SK-N-SH (cell line): ENCODE data around the gene NDUFS8. TPM values are rescaled to one million over a fixed set of nuclear protein-coding genes. Genes with fewer than 3 reads are reported as not detected.

Experiments
- CTCF ChIA-PET: fragments of 300-600, 350-600 bp; formaldehyde crosslinking; extraction: SDS; loops from one replicate; lab custom pipeline; 2021; lab: Yijun Ruan, JAX
- POLR2A ChIA-PET: fragments of 350-600 bp; sonication (Branson Sonifier 250); formaldehyde crosslinking; extraction: SDS; loops from one replicate; lab custom pipeline; 2020; ENCODE audit warnings: antibody characterized with exemption, inconsistent platforms; lab: Yijun Ruan, JAX
- DNase-seq: peaks from one replicate; pipeline ENCODE4 v3.0.0; 2012
- H2AFZ ChIP-seq: fragments of 200-600 bp; sonication (generic); 2 replicates; pipeline ENCODE4 v1.8.1; 2016; ENCODE audit warnings: antibody characterized with exemption, mild to moderate bottlenecking, low read depth
- H3F3A ChIP-seq: fragments of 200-600 bp; sonication (generic); replicated peaks from 2 replicates; pipeline ENCODE3; 2016; ENCODE audit warnings: antibody characterized with exemption, mild to moderate bottlenecking; ENCODE audit not compliant: insufficient read depth
- H3K27ac ChIP-seq, 2 experiments: fragments of 200-500 bp in 1 of 2; fragments of 200-600 bp in 1 of 2; sonication (Bioruptor generic) in 1 of 2; sonication (generic), shearing (Covaris generic) in 1 of 2; 2 replicates each; pipeline versions ENCODE4 v1.5.1 to v1.6.1; 2014 to 2016; ENCODE audit warnings: low read depth in 2 of 2, inconsistent platforms in 1 of 2, low read length in 1 of 2, mild to moderate bottlenecking in 1 of 2, mixed read lengths in 1 of 2
- H3K27me3 ChIP-seq: fragments of 200-600 bp; sonication (generic), shearing (Covaris generic); 2 replicates; pipeline ENCODE4 v1.6.1; 2016; ENCODE audit warnings: mixed run types; ENCODE audit not compliant: insufficient read depth
- H3K36me3 ChIP-seq, 2 experiments: fragments of 200-500 bp in 1 of 2; fragments of 200-600 bp in 1 of 2; sonication (Bioruptor generic) in 1 of 2; sonication (generic) in 1 of 2; replicated peaks in 1 of 2; 2 replicates each; pipeline versions ENCODE3 to v1.5.1; 2014 to 2016; ENCODE audit warnings: low read length in 1 of 2, mild to moderate bottlenecking in 1 of 2; ENCODE audit not compliant: insufficient read depth in 2 of 2, control insufficient read depth in 1 of 2
- H3K4me1 ChIP-seq, 2 experiments: fragments of 200-500 bp in 1 of 2; fragments of 200-600 bp in 1 of 2; sonication (Bioruptor generic) in 1 of 2; sonication (generic), shearing (Covaris generic) in 1 of 2; 2 replicates each; pipeline versions ENCODE4 v1.5.1 to v1.6.1; 2014 to 2016; ENCODE audit warnings: low read depth in 1 of 2, low read length in 1 of 2, mixed run types in 1 of 2; ENCODE audit not compliant: insufficient read depth in 2 of 2, control insufficient read depth in 1 of 2
- H3K4me2 ChIP-seq: fragments of 200-600 bp; sonication (generic), shearing (Covaris generic); 2 replicates; pipeline ENCODE4 v1.6.1; 2017; ENCODE audit warnings: mixed run types
- H3K4me3 ChIP-seq, 2 experiments: fragments of 200-500 bp in 1 of 2; fragments of 200-600 bp in 1 of 2; sonication (Bioruptor generic) in 1 of 2; sonication (generic), shearing (Covaris generic) in 1 of 2; 2 replicates each; pipeline versions ENCODE4 v1.5.1 to v1.8.1; 2014 to 2016; ENCODE audit warnings: low read depth in 2 of 2, inconsistent platforms in 1 of 2, low read length in 1 of 2, mild to moderate bottlenecking in 1 of 2, mixed read lengths in 1 of 2, moderate library complexity in 1 of 2
- H3K79me2 ChIP-seq: fragments of 200-600 bp; sonication (generic); 2 replicates; pipeline ENCODE4 v1.8.1; 2017; ENCODE audit warnings: mild to moderate bottlenecking; ENCODE audit not compliant: insufficient read depth
- H3K9ac ChIP-seq: fragments of 200-600 bp; sonication (generic); 2 replicates; pipeline ENCODE4 v1.6.1; 2017; ENCODE audit warnings: mixed run types
- H3K9me2 ChIP-seq: fragments of 200-600 bp; sonication (generic); 2 replicates; pipeline ENCODE4 v1.6.1; 2017; ENCODE audit warnings: mixed run types
- H3K9me3 ChIP-seq: fragments of 200-600 bp; sonication (generic); 2 replicates; pipeline ENCODE4 v1.6.1; 2017; ENCODE audit warnings: mixed run types, mild to moderate bottlenecking, moderate library complexity
- H4K20me1 ChIP-seq: fragments of 200-600 bp; sonication (generic); 2 replicates; pipeline ENCODE4 v1.6.1; 2017; ENCODE audit warnings: mild to moderate bottlenecking, mixed run types; ENCODE audit not compliant: insufficient read depth
- CHD2 ChIP-seq: fragments of 150-350 bp; IDR thresholded peaks from 2 replicates; pipeline ENCODE4 v1.6.1; 2018; ENCODE audit warnings: low read length; ENCODE audit not compliant: partially characterized antibody
- CTCF ChIP-seq: fragments of 200-600 bp; sonication (generic); IDR thresholded peaks from 2 replicates; pipeline ENCODE4 v1.6.1; 2017; ENCODE audit warnings: antibody characterized with exemption, mild to moderate bottlenecking, moderate library complexity
- ELF1 ChIP-seq: IDR thresholded peaks from 2 replicates; pipeline ENCODE4 v1.4.0; 2012
- EZH2phosphoT487 ChIP-seq: fragments of 200-600 bp; sonication (generic); IDR thresholded peaks from 2 replicates; pipeline ENCODE4 v1.6.1; 2017; ENCODE audit warnings: low read depth, mixed run types, mild to moderate bottlenecking, antibody characterized with exemption, moderate library complexity, borderline replicate concordance
- FOXJ3 ChIP-seq: sonication (generic); formaldehyde crosslinking; IDR thresholded peaks from 2 replicates; pipeline ENCODE4 v1.5.1; 2020; ENCODE audit warnings: mild to moderate bottlenecking, missing genetic modification reagents
- FOXM1 ChIP-seq: IDR thresholded peaks from 2 replicates; pipeline ENCODE4 v1.4.0; 2012; ENCODE audit warnings: low read depth, mild to moderate bottlenecking
- GATA2 ChIP-seq: sonication (generic); formaldehyde crosslinking; IDR thresholded peaks from 2 replicates; pipeline ENCODE4 v1.5.0; 2020; ENCODE audit warnings: mild to moderate bottlenecking, missing genetic modification reagents
- MEF2A ChIP-seq: IDR thresholded peaks from 2 replicates; pipeline ENCODE4 v1.4.0; 2012; ENCODE audit warnings: low read depth, borderline replicate concordance
- MXI1 ChIP-seq: IDR thresholded peaks from 2 replicates; pipeline ENCODE4 v1.6.1; 2012; ENCODE audit warnings: mild to moderate bottlenecking, low read depth, low read length, improper control_type of control experiment
- PBX3 ChIP-seq: IDR thresholded peaks from 2 replicates; pipeline ENCODE4; 2012
- POLR2AphosphoS5 ChIP-seq: IDR thresholded peaks from 2 replicates; pipeline ENCODE4 v1.6.1; 2012; ENCODE audit warnings: low read depth, low read length
- REST ChIP-seq: IDR thresholded peaks from 2 replicates; pipeline ENCODE4 v1.6.1; 2012; ENCODE audit warnings: mild to moderate bottlenecking, low read depth, low read length, moderate library complexity
- RFX5 ChIP-seq: IDR thresholded peaks from 2 replicates; pipeline ENCODE4 v1.6.1; 2012; ENCODE audit warnings: mild to moderate bottlenecking, improper control_type of control experiment, low read length
- SMC3 ChIP-seq: IDR thresholded peaks from 2 replicates; pipeline ENCODE4 v1.6.1; 2012; ENCODE audit warnings: low read depth, low read length, improper control_type of control experiment
- TAF1 ChIP-seq: IDR thresholded peaks from 2 replicates; pipeline ENCODE4 v1.6.1; 2012; ENCODE audit warnings: low read depth, mild to moderate bottlenecking, low read length, moderate library complexity, borderline replicate concordance
- TCF12 ChIP-seq: IDR thresholded peaks from 2 replicates; pipeline ENCODE4 v1.4.0; 2012
- YY1 ChIP-seq: IDR thresholded peaks from 2 replicates; pipeline ENCODE4 v1.4.0; 2012; ENCODE audit warnings: low read depth, mild to moderate bottlenecking
- WGBS: methylation state at CpG from one replicate; pipeline ENCODE4 v1.1.6; 2017; ENCODE audit warnings: low lambda C conversion rate; 5-methylcytosine and 5-hydroxymethylcytosine counted together
- polyA plus RNA-seq, 3 experiments: library from polyadenylated mRNA; depleted of rRNA; stranded (reverse); fragments of >200 nt; gene quantifications; 2 replicates each; pipeline ENCODE4 v1.2.3, GENCODE V29; 2012
- TF ChIP-seq, protein P1 (sequence below): IDR thresholded peaks from 2 replicates; pipeline ENCODE4 v1.4.0; 2012; ENCODE audit warnings: low read depth, borderline replicate concordance
- TF ChIP-seq, protein P2 (sequence below): fragments of 150-350 bp; IDR thresholded peaks from 2 replicates; pipeline ENCODE4 v1.6.1; 2017; ENCODE audit warnings: antibody characterized with exemption, low read length, low read depth, borderline replicate concordance

The NDUFS8 gene
- polyA plus RNA-seq, 1 of the 3 experiments (the other 2 are of a cell fraction) = 123 TPM

GRCh38 chr11:68043029-68043348 is 12.5 kb downstream of the NDUFS8 start:
- DNase-seq = peak; percentile 43
- Histone ChIP-seq H3K4me2 (no peak overlapping the region), H3K9me2 (no peaks in the 10 kb centered on the region), H3K4me1 (peaks cover 12 to 19% of the 10 kb centered on the region in 2 experiments; a peak in 2 of 4 replicates), H4K20me1 (no peaks in the 10 kb centered on the region), H3K36me3 (no peaks in the 10 kb centered on the region), H2AFZ (no peak overlapping the region), H3K27me3 (no peaks in the 10 kb centered on the region), H3K9ac (no peak overlapping the region), H3K27ac (no peak overlapping the region), H3K79me2 (no peaks in the 10 kb centered on the region), H3K4me3 (no peak overlapping the region), H3K9me3 (no peaks in the 10 kb centered on the region), H3F3A (no peaks in the 10 kb centered on the region)
- ChIA-PET CTCF (no interaction called here), POLR2A (no interaction called here)
- no peak for TF ChIP-seq FOXJ3 (CRISPR knock-in tag)
- no peak for TF ChIP-seq CHD2
- TF ChIP-seq SMC3 = no peak
- TF ChIP-seq CTCF = no peak
- TF ChIP-seq RFX5 = no peak
- TF ChIP-seq MEF2A = no peak
- WGBS = 93% methylated on average over 3 of the region's 8 CpGs

GRCh38 chr11:68043349-68044144 is 13.1 kb downstream of the NDUFS8 start:
- H3K9ac ChIP-seq = no peak overlapping the region
- no peaks in the 10 kb centered on the region for H3K9me3 ChIP-seq
- no peaks in the 10 kb centered on the region for H3K9me2 ChIP-seq
- no peaks in the 10 kb centered on the region for H3K36me3 ChIP-seq
- CTCF ChIA-PET = no interaction called here
- no peak overlapping the region for H3K27ac ChIP-seq
- no peaks in the 10 kb centered on the region for H3K79me2 ChIP-seq
- H3K4me1 ChIP-seq = peaks cover 12 to 14% of the 10 kb centered on the region in 2 experiments; a peak in 2 of 4 replicates
- H3K4me2 ChIP-seq = no peak overlapping the region
- no peak overlapping the region for H2AFZ ChIP-seq
- no peaks in the 10 kb centered on the region for H4K20me1 ChIP-seq
- no peak overlapping the region for H3K4me3 ChIP-seq
- POLR2A ChIA-PET = no interaction called here
- 90% methylated on average over 18 of the region's 36 CpGs for WGBS
- H3K27me3 ChIP-seq = no peaks in the 10 kb centered on the region
- DNase-seq = peak; percentile 53
- no peaks in the 10 kb centered on the region for H3F3A ChIP-seq
- TF ChIP-seq TAF1 (no peak), MXI1 (no peak), PBX3 (no peak), EZH2phosphoT487 (no peak), MEF2A (no peak), FOXM1 (no peak), YY1 (no peak), GATA2 (CRISPR knock-in tag) (no peak), POLR2AphosphoS5 (no peak), TCF12 (no peak), REST (no peak), ELF1 (no peak), CHD2 (no peak), SMC3 (no peak), FOXJ3 (CRISPR knock-in tag) (no peak)
- TF ChIP-seq, protein P1, sequence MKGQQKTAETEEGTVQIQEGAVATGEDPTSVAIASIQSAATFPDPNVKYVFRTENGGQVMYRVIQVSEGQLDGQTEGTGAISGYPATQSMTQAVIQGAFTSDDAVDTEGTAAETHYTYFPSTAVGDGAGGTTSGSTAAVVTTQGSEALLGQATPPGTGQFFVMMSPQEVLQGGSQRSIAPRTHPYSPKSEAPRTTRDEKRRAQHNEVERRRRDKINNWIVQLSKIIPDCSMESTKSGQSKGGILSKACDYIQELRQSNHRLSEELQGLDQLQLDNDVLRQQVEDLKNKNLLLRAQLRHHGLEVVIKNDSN = no peak
- TF ChIP-seq, protein P2, sequence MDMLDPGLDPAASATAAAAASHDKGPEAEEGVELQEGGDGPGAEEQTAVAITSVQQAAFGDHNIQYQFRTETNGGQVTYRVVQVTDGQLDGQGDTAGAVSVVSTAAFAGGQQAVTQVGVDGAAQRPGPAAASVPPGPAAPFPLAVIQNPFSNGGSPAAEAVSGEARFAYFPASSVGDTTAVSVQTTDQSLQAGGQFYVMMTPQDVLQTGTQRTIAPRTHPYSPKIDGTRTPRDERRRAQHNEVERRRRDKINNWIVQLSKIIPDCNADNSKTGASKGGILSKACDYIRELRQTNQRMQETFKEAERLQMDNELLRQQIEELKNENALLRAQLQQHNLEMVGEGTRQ = no peak
